Nephron progenitor cell (in vitro differentiated cells): ENCODE results near the gene POU2F3.

ENCODE experiments used
- DNase-seq: peaks from one replicate; pipeline ENCODE4 v3.0.0; 2021
- H3K27ac Mint-ChIP-seq: 2 replicates; pipeline ENCODE4 v1.8.0; 2021; ENCODE audit warnings: mild to moderate bottlenecking, moderate library complexity, mixed read lengths
- H3K27me3 Mint-ChIP-seq: 2 replicates; pipeline ENCODE4 v1.8.0; 2021; ENCODE audit warnings: mild to moderate bottlenecking, low read depth, mixed read lengths; ENCODE audit not compliant: poor library complexity
- H3K36me3 Mint-ChIP-seq: 2 replicates; pipeline ENCODE4 v1.8.0; 2021; ENCODE audit warnings: low read depth, mixed read lengths
- H3K4me1 Mint-ChIP-seq: 2 replicates; pipeline ENCODE4 v1.8.0; 2021; ENCODE audit warnings: mixed read lengths
- H3K4me3 Mint-ChIP-seq: 2 replicates; pipeline ENCODE4 v1.8.0; 2021; ENCODE audit warnings: mild to moderate bottlenecking, moderate library complexity, mixed read lengths
- H3K9me3 Mint-ChIP-seq: 2 replicates; pipeline ENCODE4 v1.8.0; 2021; ENCODE audit warnings: mild to moderate bottlenecking, moderate library complexity, mixed read lengths
- TF ChIP-seq, protein P1 (sequence below): fragments of 200-600 bp; sonication (generic); IDR thresholded peaks from 2 replicates; pipeline ENCODE4 v1.5.0; 2021; ENCODE audit warnings: antibody characterized with exemption

Gene POU2F3

DNA sequence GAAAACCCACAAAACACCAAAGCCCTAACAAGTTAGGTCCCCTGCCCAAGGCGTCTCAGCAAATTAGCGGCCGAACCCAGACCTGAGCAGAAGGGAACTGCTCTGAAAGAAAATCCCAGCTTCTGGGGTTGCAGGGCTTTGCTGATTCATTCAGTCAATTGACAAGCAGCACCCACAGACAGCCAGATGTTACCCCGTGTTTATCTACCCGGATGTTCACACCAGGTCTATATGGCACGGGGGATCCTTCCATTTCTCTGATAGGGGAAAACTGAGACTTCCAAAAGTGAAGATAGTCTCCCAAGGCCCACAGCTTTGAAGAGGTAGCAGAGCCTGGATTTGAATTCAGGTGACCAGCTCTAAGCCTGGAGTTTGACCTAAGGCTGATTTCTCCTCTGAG lies 43.1 kb upstream of the POU2F3 start:
- peaks cover 96% of the 10 kb centered on the region for H3K4me1 Mint-ChIP-seq
- no peaks in the 10 kb centered on the region for H3K36me3 Mint-ChIP-seq
- no peaks in the 10 kb centered on the region for H3K9me3 Mint-ChIP-seq
- peak overlapping the region; percentile 69 for H3K4me3 Mint-ChIP-seq
- peaks cover 63% of the 10 kb centered on the region for H3K27me3 Mint-ChIP-seq
- no peak for DNase-seq
- H3K27ac Mint-ChIP-seq, result peak overlapping the region; percentile 97
- TF ChIP-seq, protein P1, sequence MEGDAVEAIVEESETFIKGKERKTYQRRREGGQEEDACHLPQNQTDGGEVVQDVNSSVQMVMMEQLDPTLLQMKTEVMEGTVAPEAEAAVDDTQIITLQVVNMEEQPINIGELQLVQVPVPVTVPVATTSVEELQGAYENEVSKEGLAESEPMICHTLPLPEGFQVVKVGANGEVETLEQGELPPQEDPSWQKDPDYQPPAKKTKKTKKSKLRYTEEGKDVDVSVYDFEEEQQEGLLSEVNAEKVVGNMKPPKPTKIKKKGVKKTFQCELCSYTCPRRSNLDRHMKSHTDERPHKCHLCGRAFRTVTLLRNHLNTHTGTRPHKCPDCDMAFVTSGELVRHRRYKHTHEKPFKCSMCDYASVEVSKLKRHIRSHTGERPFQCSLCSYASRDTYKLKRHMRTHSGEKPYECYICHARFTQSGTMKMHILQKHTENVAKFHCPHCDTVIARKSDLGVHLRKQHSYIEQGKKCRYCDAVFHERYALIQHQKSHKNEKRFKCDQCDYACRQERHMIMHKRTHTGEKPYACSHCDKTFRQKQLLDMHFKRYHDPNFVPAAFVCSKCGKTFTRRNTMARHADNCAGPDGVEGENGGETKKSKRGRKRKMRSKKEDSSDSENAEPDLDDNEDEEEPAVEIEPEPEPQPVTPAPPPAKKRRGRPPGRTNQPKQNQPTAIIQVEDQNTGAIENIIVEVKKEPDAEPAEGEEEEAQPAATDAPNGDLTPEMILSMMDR, result no peak

DNA sequence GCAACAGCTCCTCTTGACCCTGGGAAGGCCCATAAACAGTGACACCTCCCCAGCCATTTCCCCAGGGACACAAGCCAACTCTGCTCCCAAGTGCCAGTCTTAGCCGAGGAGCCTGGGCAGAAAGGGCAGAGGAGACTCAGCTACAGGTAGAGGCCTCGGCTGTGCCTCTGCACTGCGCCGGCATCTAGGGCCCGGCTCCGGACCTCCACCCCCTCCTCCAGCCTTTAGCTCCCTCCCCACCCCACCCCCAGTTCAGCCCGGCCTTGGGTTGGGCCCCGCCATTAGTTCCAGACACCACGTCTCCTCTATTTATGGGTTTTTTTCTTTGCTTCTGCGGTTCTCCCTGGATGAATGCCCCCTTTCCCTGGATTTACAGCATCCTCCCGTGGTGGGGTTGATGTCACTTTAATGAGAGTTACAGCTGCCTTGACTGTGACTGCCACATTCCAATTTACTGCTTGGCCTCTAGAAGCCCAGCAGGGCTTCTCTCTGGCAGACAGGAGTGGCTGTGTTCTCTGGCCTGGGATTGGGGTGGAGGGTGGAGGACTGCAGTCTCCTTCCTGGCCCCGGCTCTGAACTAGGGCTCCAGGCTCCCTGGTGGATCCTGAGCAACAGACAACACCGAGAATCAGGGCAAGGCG lies 42.6 kb upstream of the POU2F3 start:
- TF ChIP-seq, protein P1, result no peak
- peak; percentile 67 for DNase-seq
- Mint-ChIP-seq H3K27ac (peak overlapping the region; percentile 97), H3K9me3 (no peaks in the 10 kb centered on the region), H3K4me3 (peak overlapping the region; percentile 47), H3K4me1 (peaks cover 96% of the 10 kb centered on the region), H3K36me3 (no peaks in the 10 kb centered on the region), H3K27me3 (peaks cover 62% of the 10 kb centered on the region)

DNA sequence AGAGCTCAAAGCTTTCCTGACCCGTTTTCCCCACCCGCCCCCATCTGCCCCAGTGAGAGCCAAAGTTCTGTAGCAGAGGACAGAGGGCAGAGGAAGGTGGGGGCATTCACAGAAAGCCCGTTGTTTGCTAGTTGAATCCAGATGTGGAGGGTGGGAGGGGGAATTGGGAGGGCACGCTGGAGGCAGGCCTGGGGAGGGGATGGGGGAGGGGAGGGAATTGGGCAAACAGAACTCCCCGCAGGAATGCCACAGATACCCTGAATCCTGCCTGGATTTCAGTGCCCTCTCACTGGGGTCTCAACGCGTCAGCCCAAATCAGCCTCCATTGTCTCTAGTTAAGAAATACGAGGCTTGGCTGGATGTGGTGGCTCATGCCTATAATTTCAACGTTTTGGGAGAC lies 42.0 kb upstream of the POU2F3 start:
- no peak overlapping the region for H3K4me3 Mint-ChIP-seq
- H3K27me3 Mint-ChIP-seq, result peaks cover 64% of the 10 kb centered on the region
- no peak for DNase-seq
- no peaks in the 10 kb centered on the region for H3K9me3 Mint-ChIP-seq
- H3K4me1 Mint-ChIP-seq, result peaks cover 93% of the 10 kb centered on the region
- H3K27ac Mint-ChIP-seq, result peak overlapping the region; percentile 64
- H3K36me3 Mint-ChIP-seq, result no peaks in the 10 kb centered on the region
- TF ChIP-seq, protein P1, result no peak

DNA sequence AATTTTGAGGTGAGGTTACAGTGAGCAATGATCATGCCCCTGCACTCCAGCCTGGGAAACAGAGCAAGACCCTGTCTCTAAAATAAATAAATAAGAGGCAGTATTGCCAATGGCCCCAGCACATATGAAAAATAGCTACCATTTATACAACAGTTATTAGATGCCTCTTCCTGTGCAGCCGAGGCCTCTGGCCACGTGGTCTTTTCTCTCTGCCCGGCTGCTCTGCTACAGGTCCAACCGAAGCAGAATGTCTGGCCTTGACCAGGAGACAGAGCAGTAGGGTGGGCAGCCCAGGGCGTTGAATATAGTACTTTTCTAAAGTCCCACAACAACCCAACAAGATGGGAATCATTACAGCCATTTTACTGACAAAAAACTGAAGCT lies 41.5 kb upstream of the POU2F3 start:
- H3K36me3 Mint-ChIP-seq, result no peaks in the 10 kb centered on the region
- H3K9me3 Mint-ChIP-seq, result no peaks in the 10 kb centered on the region
- H3K4me3 Mint-ChIP-seq, result no peak overlapping the region
- H3K27ac Mint-ChIP-seq, result no peak overlapping the region
- DNase-seq, result no peak
- TF ChIP-seq, protein P1, result no peak
- peaks cover 61% of the 10 kb centered on the region for H3K27me3 Mint-ChIP-seq
- H3K4me1 Mint-ChIP-seq, result peaks cover 90% of the 10 kb centered on the region

DNA sequence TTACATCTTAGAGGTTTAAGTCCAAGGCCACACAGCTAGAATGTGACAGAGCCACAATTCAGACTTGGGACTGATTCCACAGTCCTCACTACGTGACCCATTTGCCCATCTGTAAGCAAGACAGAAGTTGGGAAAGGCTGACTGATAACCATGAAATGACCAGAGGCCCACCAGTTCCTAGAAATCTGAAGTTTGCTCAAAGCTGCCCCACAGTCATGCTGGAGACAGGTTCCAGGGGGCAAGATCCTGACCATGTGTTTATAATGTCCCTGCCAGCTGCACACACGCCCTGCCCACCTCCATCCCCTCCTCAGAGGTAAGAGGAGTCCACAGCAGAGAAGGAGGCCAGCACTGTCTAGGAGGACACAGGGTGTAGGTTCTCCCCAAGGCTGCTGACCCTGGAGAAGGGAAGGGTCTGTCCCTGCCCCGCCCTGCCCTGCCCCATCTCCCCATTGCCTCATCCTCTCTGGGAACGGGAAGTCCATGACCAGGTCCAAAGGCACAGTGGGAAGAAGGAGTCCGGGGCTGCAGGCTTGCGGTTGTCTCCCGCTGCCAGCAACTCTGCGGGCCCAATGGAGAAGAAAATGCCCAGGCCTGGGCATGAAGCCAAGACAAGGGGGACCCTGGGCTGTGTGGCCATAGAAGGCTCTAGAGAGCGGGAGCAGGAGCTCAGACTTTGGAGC lies 41.0 kb upstream of the POU2F3 start:
- Mint-ChIP-seq H3K27ac (no peak overlapping the region), H3K36me3 (no peaks in the 10 kb centered on the region), H3K27me3 (peaks cover 56% of the 10 kb centered on the region), H3K9me3 (no peaks in the 10 kb centered on the region), H3K4me1 (peaks cover 85% of the 10 kb centered on the region), H3K4me3 (no peak overlapping the region)
- DNase-seq, result no peak
- TF ChIP-seq, protein P1, result no peak

DNA sequence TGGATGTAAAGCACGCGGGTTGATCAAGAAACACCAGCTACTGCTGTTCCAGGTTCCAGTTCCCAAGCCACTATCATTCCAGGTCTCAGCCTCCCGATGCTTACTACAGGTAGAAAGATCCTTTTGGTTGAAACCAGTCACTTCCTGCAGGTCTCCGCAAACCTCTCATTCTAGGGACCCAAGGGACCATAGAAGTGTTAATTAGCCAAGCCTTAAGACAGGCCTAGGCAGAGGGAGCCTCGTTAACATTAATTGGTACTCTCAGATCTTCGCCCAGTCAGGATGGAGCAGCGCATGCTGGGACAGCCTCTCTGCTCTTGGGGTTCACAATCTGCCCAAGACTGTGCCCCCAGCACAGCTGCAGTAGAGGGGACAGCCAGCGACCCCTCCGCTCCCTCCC lies 40.3 kb upstream of the POU2F3 start:
- Mint-ChIP-seq H3K36me3 (no peaks in the 10 kb centered on the region), H3K9me3 (no peaks in the 10 kb centered on the region), H3K27me3 (peaks cover 57% of the 10 kb centered on the region), H3K4me3 (no peak overlapping the region), H3K27ac (no peak overlapping the region), H3K4me1 (peaks cover 83% of the 10 kb centered on the region)
- DNase-seq, result no peak
- TF ChIP-seq, protein P1, result no peak
